ENCODE data around the gene TMEM161B. TPM values are rescaled to one million over a fixed set of nuclear protein-coding genes. Genes with fewer than 3 reads are reported as not detected.
A peak's percentile ranks its signal among the peaks of the same experiment; 100 is the strongest.
"Not testable (repeated sequence)": the region's sequence is repeated elsewhere in the genome, so short reads cannot be mapped to it uniquely, and the experiment has no call there.

The TMEM161B gene
- total and polyA plus RNA-seq, 5 donors, result 5.1 to 12.6 (median 11.9) TPM

DNA sequence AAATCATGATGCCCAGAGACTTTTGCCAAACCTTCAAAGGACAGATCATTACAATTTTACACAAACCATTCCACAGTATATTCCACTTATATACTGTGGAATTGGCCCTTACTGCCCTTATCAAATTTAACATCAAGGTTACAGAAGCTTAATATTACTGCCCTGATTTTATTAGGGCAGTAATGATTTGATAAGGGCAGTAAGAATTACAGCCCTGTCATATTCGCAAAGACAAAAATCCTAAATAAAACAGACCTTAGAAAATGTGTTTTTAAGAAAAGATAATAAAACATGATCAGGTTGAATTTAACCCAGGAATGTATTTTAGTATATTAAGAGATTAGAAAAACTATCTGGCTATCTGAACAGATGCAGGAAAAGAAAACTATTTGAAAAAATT lies 7.7 kb upstream of the TMEM161B start:
- ATAC-seq, result no peak
- no peaks in the 10 kb centered on the region for H3K9me3 ChIP-seq (ENCODE audit: control insufficient read depth, low read length)
- no peaks in the 10 kb centered on the region for H3K4me1 ChIP-seq (ENCODE audit: control insufficient read depth, insufficient read depth, low read length)
- H3K27me3 ChIP-seq (ENCODE audit: control insufficient read depth, insufficient read depth), result no peaks in the 10 kb centered on the region
- H3K4me3 ChIP-seq (ENCODE audit: low read length), result no peak overlapping the region
- WGBS, result 100% methylated on average over 1 of the region's 1 CpG
- DNase-seq, result no peak
- H3K27ac ChIP-seq (ENCODE audit: low read length), result no peak overlapping the region
- intact Hi-C loops (cut with DNase I), result no loop called here

DNA sequence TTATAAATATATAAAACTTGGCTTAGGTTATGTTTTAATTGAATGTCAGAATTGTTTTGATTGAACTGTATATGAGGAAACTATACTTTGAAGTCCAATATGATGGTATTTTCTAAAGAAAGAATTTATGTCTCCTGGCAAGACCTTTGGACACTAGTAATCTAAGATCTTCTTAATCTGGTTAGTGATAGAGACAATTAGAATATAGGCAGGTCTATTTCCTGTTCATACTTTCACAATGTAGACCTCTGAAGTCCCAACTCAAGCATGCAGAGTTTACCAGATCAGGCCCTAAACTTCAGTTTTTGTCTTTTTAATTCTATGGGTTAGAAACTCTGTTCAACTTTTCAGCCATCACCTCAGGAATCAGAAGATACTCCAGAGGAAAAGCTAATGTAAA lies 6.9 kb upstream of the TMEM161B start:
- ATAC-seq (no peak), DNase-seq (no peak)
- H3K4me3 ChIP-seq (ENCODE audit: low read length), result no peak overlapping the region
- H3K9me3 ChIP-seq (ENCODE audit: control insufficient read depth, low read length), result no peaks in the 10 kb centered on the region
- intact Hi-C loops (cut with DNase I), result no loop called here
- H3K4me1 ChIP-seq (ENCODE audit: control insufficient read depth, insufficient read depth, low read length), result no peaks in the 10 kb centered on the region
- no peaks in the 10 kb centered on the region for H3K27me3 ChIP-seq (ENCODE audit: control insufficient read depth, insufficient read depth)
- no peak overlapping the region for H3K27ac ChIP-seq (ENCODE audit: low read length)

DNA sequence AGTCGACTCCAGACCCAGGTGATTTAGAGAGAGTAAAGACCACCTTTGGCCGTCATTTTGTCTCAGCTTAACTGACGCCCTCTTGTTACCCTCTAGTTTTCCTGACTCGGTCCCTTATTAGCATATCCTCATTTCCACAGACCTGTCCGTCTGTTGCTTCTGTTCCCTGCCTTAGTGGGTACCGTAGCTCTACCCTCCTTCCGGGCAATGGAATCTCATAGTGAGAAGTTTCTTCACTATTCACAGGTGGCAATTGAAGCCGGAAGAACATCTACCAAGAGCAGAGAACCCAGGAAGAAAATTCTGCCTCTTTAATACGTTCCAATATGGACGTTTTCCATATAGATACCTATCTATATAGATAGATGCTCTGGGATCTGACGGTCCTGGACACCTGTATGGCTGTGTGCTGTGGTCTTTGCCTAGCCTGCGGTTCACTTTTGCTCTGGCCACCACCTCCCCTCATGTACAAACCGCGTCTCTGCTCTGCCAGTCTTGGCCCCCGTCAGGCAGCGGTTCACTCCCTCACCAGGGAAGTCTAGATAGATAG lies 652 bp upstream of the TMEM161B start:
- Histone ChIP-seq H3K4me3 (ENCODE audit: low read length) (peak overlapping the region; percentile 97), H3K27ac (ENCODE audit: low read length) (peak overlapping the region; percentile 32), H3K4me1 (ENCODE audit: control insufficient read depth, insufficient read depth, low read length) (no peaks in the 10 kb centered on the region), H3K27me3 (ENCODE audit: control insufficient read depth, insufficient read depth) (no peaks in the 10 kb centered on the region), H3K9me3 (ENCODE audit: control insufficient read depth, low read length) (no peaks in the 10 kb centered on the region)
- intact Hi-C loops (cut with DNase I), result no loop called here
- ATAC-seq (peak; percentile 34 to 37), DNase-seq (peak in 2 of 3 donors; percentile 16 to 29)
- 12% methylated on average over 16 of the region's 16 CpGs for WGBS

DNA sequence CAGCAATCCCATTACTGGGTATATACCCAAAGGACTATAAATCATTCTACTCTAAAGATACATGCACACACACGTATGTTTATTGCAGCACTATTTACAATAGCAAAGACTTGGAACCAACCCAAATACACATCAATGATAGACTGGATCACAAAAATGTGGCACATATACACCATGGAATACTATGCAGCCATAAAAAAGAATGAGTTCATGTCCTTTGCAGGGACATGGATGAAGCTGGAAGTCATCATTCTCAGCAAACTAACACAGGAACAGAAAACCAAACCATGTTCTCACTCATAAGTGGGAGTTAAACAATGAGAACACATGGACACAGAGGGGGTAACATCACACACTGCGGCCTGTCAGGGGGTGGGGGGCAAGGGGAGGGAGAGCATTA lies 4.1 kb downstream of the TMEM161B start:
- intact Hi-C loops (cut with DNase I), result not testable (repeated sequence)

DNA sequence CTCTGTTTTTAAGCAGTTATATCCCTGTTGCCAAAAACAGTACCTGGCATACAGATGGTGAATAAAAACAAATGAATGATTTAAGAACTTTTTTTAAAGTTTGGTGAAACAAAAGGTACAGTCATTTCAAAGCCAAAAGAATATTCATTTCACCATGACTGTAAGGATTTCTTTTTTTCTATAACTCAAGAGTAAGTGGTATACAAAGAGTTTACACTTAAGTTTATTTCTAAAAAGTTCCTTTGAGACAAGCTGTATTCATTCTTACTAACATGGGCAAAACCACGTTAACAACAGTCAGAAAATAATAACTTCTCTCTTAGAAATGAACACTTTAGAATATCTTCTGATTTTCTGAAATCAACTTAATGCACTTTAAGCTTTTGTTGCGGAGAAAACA lies 5.3 kb downstream of the TMEM161B start:
- no peaks in the 10 kb centered on the region for H3K9me3 ChIP-seq (ENCODE audit: control insufficient read depth, low read length)
- no peak overlapping the region for H3K4me3 ChIP-seq (ENCODE audit: low read length)
- no peaks in the 10 kb centered on the region for H3K27me3 ChIP-seq (ENCODE audit: control insufficient read depth, insufficient read depth)
- H3K4me1 ChIP-seq (ENCODE audit: control insufficient read depth, insufficient read depth, low read length), result peaks cover 2% of the 10 kb centered on the region
- no peak overlapping the region for H3K27ac ChIP-seq (ENCODE audit: low read length)
- intact Hi-C loops (cut with DNase I), result no loop called here
- DNase-seq, result no peak
- ATAC-seq, result no peak
- 96% methylated on average over 2 of the region's 2 CpGs for WGBS

More for the DNA sequence above, 4.1 kb downstream of the TMEM161B start:
- ATAC-seq; H3K4me1 ChIP-seq (ENCODE audit: control insufficient read depth, insufficient read depth, low read length); H3K4me3 ChIP-seq (ENCODE audit: low read length); DNase-seq; H3K27me3 ChIP-seq (ENCODE audit: control insufficient read depth, insufficient read depth); H3K9me3 ChIP-seq (ENCODE audit: control insufficient read depth, low read length); H3K27ac ChIP-seq (ENCODE audit: low read length): not testable (repeated sequence)
- 95% methylated on average over 2 of the region's 2 CpGs for WGBS

DNA sequence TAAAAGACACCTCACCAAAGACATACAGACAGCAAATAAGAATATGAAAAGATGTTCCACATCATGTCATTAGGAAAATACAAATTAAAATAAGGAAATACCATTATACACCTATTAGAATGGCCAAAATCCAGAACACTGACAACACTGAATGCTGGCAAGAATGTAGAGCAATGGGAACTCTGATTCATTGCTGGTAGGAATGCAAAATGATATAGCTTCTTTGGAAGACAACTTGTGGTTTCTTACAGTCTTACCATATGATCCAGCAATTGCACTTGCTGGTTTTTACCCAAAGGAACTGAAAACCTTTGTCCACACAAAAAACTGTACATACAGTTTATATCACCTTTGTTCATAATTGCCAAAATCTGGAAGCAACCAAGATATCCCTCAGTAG lies 6.5 kb downstream of the TMEM161B start:
- no peak for ATAC-seq
- no peak overlapping the region for H3K4me3 ChIP-seq (ENCODE audit: low read length)
- H3K4me1 ChIP-seq (ENCODE audit: control insufficient read depth, insufficient read depth, low read length), result peaks cover 2% of the 10 kb centered on the region
- H3K9me3 ChIP-seq (ENCODE audit: control insufficient read depth, low read length), result no peaks in the 10 kb centered on the region
- DNase-seq, result no peak
- H3K27me3 ChIP-seq (ENCODE audit: control insufficient read depth, insufficient read depth), result no peaks in the 10 kb centered on the region
- H3K27ac ChIP-seq (ENCODE audit: low read length), result no peak overlapping the region
- intact Hi-C loops (cut with DNase I), result no loop called here

DNA sequence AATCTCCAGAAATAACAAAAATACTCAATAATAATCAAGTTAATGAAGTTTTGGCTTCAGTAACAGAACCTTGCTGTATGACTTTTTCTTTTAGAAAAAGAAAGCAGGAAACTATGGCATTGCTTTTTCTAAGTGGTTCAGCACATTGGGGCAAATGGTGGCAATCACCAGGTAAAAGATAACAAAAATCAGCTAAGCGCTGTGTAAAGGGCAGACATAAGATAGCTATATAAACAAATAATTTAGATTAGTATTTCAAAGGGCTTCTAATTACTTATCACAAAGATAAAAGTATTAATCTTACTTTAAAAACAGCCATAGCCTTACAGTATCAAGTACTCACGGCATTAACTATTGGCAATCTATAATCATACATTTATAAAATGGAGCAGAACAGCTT lies 10.0 kb downstream of the TMEM161B start:
- ATAC-seq (no peak), DNase-seq (no peak)
- H3K27ac ChIP-seq (ENCODE audit: low read length), result no peak overlapping the region
- H3K27me3 ChIP-seq (ENCODE audit: control insufficient read depth, insufficient read depth), result no peaks in the 10 kb centered on the region
- no peak overlapping the region for H3K4me3 ChIP-seq (ENCODE audit: low read length)
- intact Hi-C loops (cut with DNase I), result no loop called here
- WGBS, result 86% methylated on average over 2 of the region's 2 CpGs
- H3K9me3 ChIP-seq (ENCODE audit: control insufficient read depth, low read length), result no peaks in the 10 kb centered on the region
- peaks cover 2% of the 10 kb centered on the region for H3K4me1 ChIP-seq (ENCODE audit: control insufficient read depth, insufficient read depth, low read length)

DNA sequence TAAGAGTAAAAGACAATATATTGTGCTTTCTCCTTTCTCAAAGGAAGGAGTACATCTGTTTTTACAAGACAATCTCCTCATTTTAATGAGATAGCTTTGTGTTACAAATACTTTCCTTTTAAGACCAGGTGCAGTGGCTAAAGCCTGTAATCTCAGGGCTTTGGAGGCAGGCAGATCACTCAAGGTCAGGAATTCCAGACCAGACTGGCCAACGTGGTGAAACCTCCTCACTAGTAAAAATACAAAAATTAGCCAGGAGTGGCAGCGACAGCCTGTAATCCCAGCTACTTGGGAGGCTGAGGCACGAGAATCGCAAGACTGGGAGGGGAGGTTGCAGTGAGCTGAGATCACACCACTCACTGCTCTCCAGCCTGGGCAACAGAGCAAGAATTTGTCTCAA lies 11.8 kb downstream of the TMEM161B start:
- WGBS, result 74% methylated on average over 4 of the region's 4 CpGs
- Histone ChIP-seq H3K9me3 (ENCODE audit: control insufficient read depth, low read length) (no peaks in the 10 kb centered on the region), H3K4me3 (ENCODE audit: low read length) (no peak overlapping the region), H3K27me3 (ENCODE audit: control insufficient read depth, insufficient read depth) (no peaks in the 10 kb centered on the region), H3K4me1 (ENCODE audit: control insufficient read depth, insufficient read depth, low read length) (peaks cover 2% of the 10 kb centered on the region), H3K27ac (ENCODE audit: low read length) (no peak overlapping the region)
- DNase-seq (no peak), ATAC-seq (no peak)
- intact Hi-C loops (cut with DNase I), result no loop called here

DNA sequence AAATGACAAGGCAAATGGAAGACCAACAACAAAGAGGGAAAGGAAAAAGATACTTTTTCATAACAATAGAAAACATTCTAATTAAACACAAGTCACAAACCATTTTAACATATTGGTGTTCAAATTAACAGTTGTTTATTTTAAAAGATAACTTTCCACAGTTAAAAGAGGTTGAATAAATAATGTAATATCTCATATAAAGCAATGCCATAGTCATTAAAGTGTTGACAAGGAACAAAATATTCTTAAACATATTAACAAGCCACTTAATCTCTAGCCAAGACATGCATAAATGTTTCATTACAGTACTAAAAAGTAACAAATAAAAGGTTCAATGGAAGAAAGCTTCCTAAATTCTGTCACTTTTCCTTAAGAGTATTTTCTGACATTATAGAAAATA lies 12.6 kb downstream of the TMEM161B start:
- no peak overlapping the region for H3K27ac ChIP-seq (ENCODE audit: low read length)
- peaks cover 2% of the 10 kb centered on the region for H3K4me1 ChIP-seq (ENCODE audit: control insufficient read depth, insufficient read depth, low read length)
- no peak for ATAC-seq
- H3K27me3 ChIP-seq (ENCODE audit: control insufficient read depth, insufficient read depth), result no peaks in the 10 kb centered on the region
- intact Hi-C loops (cut with DNase I), result no loop called here
- no peaks in the 10 kb centered on the region for H3K9me3 ChIP-seq (ENCODE audit: control insufficient read depth, low read length)
- no peak overlapping the region for H3K4me3 ChIP-seq (ENCODE audit: low read length)
- no peak for DNase-seq

DNA sequence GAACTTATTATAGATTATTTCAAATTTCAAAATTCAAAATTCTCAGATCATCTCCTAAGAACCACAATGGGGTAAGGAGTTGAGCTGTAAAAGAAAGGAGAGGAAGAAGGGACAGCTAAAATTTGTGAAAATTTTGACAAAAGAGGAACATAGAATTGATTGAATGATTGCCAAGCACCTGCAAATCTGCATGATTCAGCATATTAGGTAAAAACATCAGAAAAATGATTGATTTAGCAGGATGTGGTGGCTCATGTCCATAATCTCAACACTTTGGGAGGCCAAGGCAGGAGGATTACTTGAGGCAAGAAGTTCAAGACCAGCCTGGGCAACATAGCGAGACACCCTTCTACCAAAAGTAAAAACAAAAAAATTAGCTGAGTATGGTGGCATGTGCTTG lies 14.3 kb downstream of the TMEM161B start:
- no peak for DNase-seq
- WGBS, result 100% methylated on average over 1 of the region's 1 CpG
- intact Hi-C loops (cut with DNase I), result no loop called here

DNA sequence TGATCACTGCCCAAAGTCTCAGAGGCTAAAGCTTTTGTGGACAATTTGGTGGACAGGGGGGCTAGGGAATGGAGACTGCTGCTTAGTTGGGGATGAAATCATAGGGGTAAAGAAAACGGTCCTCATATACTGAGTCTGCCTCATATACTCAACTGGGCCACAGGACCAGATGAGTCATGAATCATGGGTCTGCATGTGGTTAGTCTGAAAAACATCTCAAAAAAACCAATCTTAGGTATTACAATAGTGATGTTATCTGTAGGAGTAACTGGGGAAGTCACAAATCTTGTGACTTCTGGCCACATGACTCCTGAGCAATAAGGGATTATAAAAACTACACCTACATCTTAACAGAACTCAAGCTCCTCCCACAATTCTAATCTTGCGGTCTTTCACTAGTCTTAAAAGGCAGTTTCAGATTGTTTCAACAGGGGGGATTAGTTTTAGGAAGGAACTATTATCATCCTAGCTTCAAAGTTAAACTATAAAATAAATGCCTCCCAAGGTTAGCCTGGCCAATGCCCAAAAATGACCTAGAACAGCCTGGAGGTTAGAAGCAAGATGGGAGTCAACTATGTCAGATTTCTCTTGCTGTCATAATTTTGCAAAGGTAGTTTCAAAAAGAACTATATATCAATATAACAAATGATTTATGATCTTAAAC lies 17.5 kb downstream of the TMEM161B start:
- intact Hi-C loops (cut with DNase I), result no loop called here
- 94% methylated on average over 2 of the region's 2 CpGs for WGBS
- no peak for ATAC-seq

More for the DNA sequence above, 14.3 kb downstream of the TMEM161B start:
- Histone ChIP-seq H3K4me3 (ENCODE audit: low read length) (no peak overlapping the region), H3K27me3 (ENCODE audit: control insufficient read depth, insufficient read depth) (no peaks in the 10 kb centered on the region), H3K9me3 (ENCODE audit: control insufficient read depth, low read length) (no peaks in the 10 kb centered on the region), H3K27ac (ENCODE audit: low read length) (no peak overlapping the region), H3K4me1 (ENCODE audit: control insufficient read depth, insufficient read depth, low read length) (peaks cover 7% of the 10 kb centered on the region)
- ATAC-seq, result no peak

DNA sequence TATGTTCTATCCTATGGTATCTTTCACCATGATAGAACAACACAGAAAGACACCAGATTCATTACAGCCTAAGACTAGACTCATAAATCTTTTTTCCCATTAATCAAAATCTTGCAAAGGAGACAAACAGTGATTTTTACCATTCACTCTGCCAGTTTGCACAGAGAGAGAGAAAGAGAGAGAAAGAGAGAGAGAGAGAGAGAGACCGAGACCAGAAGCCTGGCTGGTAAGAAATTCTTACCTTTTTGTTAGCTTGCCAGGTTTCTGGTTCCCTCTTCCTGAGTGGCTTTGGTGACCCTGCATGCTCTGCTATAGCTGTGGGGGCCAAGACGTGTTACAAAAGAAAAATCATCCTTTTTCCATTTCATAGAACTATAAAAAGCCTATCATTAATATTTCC lies 18.6 kb downstream of the TMEM161B start:
- DNase-seq (no peak), ATAC-seq (no peak)
- Histone ChIP-seq H3K4me1 (ENCODE audit: control insufficient read depth, insufficient read depth, low read length) (peaks cover 7% of the 10 kb centered on the region), H3K9me3 (ENCODE audit: control insufficient read depth, low read length) (no peaks in the 10 kb centered on the region), H3K4me3 (ENCODE audit: low read length) (no peak overlapping the region), H3K27me3 (ENCODE audit: control insufficient read depth, insufficient read depth) (no peaks in the 10 kb centered on the region), H3K27ac (ENCODE audit: low read length) (no peak overlapping the region)
- intact Hi-C loops (cut with DNase I), result no loop called here
- 96% methylated on average over 2 of the region's 2 CpGs for WGBS

More for the DNA sequence above, 17.5 kb downstream of the TMEM161B start:
- Histone ChIP-seq H3K4me1 (ENCODE audit: control insufficient read depth, insufficient read depth, low read length) (peaks cover 7% of the 10 kb centered on the region), H3K4me3 (ENCODE audit: low read length) (no peak overlapping the region), H3K27me3 (ENCODE audit: control insufficient read depth, insufficient read depth) (no peaks in the 10 kb centered on the region), H3K9me3 (ENCODE audit: control insufficient read depth, low read length) (no peaks in the 10 kb centered on the region), H3K27ac (ENCODE audit: low read length) (no peak overlapping the region)
- DNase-seq, result no peak
